Measurements from ENCODE around the gene KCNA3. TPM values are rescaled to one million over a fixed set of nuclear protein-coding genes. Genes with fewer than 3 reads are reported as not detected.

KCNA3 gene
- polyA plus RNA-seq, 3 donors = 0.24 to 0.36 TPM; not detected in 1

GRCh38 chr1:110628323-110629105 is 46.2 kb downstream of the KCNA3 start:
- WGBS, 3 donors = 68 to 87% (median 80%) methylated on average over 6 of the region's 6 CpGs
- H3K27ac ChIP-seq (ENCODE audit: low read depth, low read length) = no peak overlapping the region

- 61 to 85% (median 78%) methylated on average over 2 of the region's 2 CpGs for WGBS, 3 donors
- no peak overlapping the region for H3K27ac ChIP-seq (ENCODE audit: low read depth, low read length)
Observed at GRCh38 chr1:110627764-110628163, 47.0 kb downstream of the KCNA3 start.

DNA sequence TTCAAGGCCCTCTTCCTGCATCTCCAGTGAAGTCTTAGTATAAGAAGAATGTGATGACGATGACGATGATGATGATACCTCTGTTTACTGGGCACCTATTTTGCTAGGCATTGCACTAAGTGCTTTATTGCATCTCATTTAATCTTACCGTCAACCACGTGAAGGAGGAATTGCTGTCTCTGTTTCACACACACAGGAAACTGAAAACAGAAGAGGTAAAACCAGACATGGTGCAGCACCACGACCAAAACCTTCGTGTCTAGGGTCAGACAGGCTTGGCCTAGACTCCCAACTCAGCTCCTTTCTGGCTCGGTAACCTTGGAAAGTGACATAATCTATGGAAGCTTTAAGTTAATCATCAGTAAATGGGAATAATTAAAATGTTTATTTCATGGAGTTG is 47.9 kb downstream of the KCNA3 start:
- H3K27ac ChIP-seq (ENCODE audit: low read depth, low read length) = no peak overlapping the region
- 59 to 62% (median 61%) methylated on average over 7 of the region's 7 CpGs for WGBS, 3 donors

Other genes starting within 250 kb of the KCNA3 start
- 1 to 10 TPM in 2 of 3 donors, under 1 TPM in 1; 0.06 to 5.1 (median 2.7) TPM for gene PROK1, start 223.8 kb downstream of the KCNA3 start, polyA plus RNA-seq
- not detected for gene KCNA10, start 155.8 kb downstream of the KCNA3 start, polyA plus RNA-seq
- gene KCNA2, start 68.6 kb downstream of the KCNA3 start, polyA plus RNA-seq = 1 to 10 TPM in 1 of 3 donors, under 1 TPM in 2; 0.45 to 3.5 (median 0.51) TPM
- gene CD53, start 198.2 kb upstream of the KCNA3 start, polyA plus RNA-seq = 10 to 100 TPM; 12.0 to 59.0 (median 35.1) TPM